ENCODE results near the gene PDGFB. TPM values are rescaled to one million over a fixed set of nuclear protein-coding genes. Genes with fewer than 3 reads are reported as not detected.

Gene PDGFB
- total RNA-seq, 2 experiments from 2014 or later = 0.45 to 0.69 TPM

DNA sequence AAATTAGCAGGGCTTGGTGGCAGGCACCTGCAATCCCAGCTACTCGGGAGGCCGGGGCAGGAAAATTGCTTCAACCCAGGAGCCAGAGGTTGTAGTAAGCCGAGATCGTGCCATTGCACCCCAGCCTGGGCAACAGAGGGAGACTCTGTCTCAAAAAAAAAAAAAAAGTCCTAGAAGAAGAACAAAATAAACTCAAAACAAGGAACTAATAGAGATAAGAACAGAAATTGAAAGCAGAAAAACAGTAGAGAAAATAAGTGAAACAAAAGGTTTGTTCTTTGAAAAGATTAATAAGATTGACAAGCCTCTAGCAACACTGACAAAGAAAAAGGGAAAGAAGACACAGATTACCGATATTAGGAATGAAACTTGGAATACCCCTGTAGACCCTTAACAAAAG lies 47.2 kb downstream of the PDGFB start:
- no peaks in the 10 kb centered on the region for H3K36me3 Mint-ChIP-seq (ENCODE audit: low read depth)
- Histone ChIP-seq H3K9me3 (ENCODE audit: control insufficient read depth in 1 of 2, insufficient read depth in 1 of 2, low read length in 2 of 2) (peaks cover 5% of the 10 kb centered on the region in 2 experiments), H3K36me3 (ENCODE audit: insufficient read depth, low read length) (no peaks in the 10 kb centered on the region), H3K27me3 (ENCODE audit: control insufficient read depth in 1 of 2, insufficient read depth in 2 of 2, low read length in 2 of 2) (no peaks in the 10 kb centered on the region), H3K4me3 (ENCODE audit: low read length) (no peak overlapping the region), H3K27ac (ENCODE audit: low read depth in 1 of 2, low read length in 2 of 2) (no peak overlapping the region), H3K4me1 (ENCODE audit: insufficient read depth, low read length) (no peaks in the 10 kb centered on the region)
- no peaks in the 10 kb centered on the region for H3K4me1 Mint-ChIP-seq (ENCODE audit: low read depth)
- POLR2A ChIA-PET = no interaction called here
- H3K9me3 Mint-ChIP-seq = peaks cover 3% of the 10 kb centered on the region
- DNase-seq (no peak), ATAC-seq (ENCODE audit: poor library complexity) (no peak)
- CTCF ChIA-PET = interaction anchor here (0.7 kb wide), 1 partner anchor 145 kb away, joined by 3 read pairs; no protein-coding TSS in a partner anchor
- intact Hi-C loops (cut with DNase I, micrococcal nuclease) = no loop called here
- H3K27ac Mint-ChIP-seq = no peak overlapping the region
- no peaks in the 10 kb centered on the region for H3K27me3 Mint-ChIP-seq
- H3K4me3 Mint-ChIP-seq = no peak overlapping the region
- TF ChIP-seq, protein P1, sequence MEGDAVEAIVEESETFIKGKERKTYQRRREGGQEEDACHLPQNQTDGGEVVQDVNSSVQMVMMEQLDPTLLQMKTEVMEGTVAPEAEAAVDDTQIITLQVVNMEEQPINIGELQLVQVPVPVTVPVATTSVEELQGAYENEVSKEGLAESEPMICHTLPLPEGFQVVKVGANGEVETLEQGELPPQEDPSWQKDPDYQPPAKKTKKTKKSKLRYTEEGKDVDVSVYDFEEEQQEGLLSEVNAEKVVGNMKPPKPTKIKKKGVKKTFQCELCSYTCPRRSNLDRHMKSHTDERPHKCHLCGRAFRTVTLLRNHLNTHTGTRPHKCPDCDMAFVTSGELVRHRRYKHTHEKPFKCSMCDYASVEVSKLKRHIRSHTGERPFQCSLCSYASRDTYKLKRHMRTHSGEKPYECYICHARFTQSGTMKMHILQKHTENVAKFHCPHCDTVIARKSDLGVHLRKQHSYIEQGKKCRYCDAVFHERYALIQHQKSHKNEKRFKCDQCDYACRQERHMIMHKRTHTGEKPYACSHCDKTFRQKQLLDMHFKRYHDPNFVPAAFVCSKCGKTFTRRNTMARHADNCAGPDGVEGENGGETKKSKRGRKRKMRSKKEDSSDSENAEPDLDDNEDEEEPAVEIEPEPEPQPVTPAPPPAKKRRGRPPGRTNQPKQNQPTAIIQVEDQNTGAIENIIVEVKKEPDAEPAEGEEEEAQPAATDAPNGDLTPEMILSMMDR (IDR thresholded peaks at IDR 0.05) = no peak

DNA sequence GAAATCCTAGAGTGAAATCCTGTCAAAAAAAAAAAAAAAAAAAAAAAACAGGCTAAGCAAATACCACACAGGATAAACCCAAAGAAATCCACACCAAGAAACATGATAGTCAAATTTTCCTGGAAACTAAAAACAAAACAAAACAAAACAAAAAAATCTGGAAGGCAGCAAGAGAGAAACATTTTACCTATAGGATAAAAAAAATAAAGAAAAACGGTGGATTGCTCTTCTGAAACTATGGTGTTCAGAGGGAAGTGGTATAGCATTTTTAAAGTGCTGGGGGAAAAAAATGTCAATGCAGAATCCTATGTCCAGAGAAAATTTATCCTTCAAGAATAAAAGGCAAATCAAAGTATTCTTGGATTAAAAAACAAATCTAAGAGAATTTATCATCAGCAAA lies 50.7 kb downstream of the PDGFB start:
- intact Hi-C loops (cut with DNase I, micrococcal nuclease) = no loop called here
- no peaks in the 10 kb centered on the region for H3K4me1 Mint-ChIP-seq (ENCODE audit: low read depth)
- Histone ChIP-seq H3K4me3 (ENCODE audit: low read length) (no peak overlapping the region), H3K9me3 (ENCODE audit: control insufficient read depth in 1 of 2, insufficient read depth in 1 of 2, low read length in 2 of 2) (peaks cover 5% of the 10 kb centered on the region in 2 experiments), H3K27me3 (ENCODE audit: control insufficient read depth in 1 of 2, insufficient read depth in 2 of 2, low read length in 2 of 2) (no peaks in the 10 kb centered on the region), H3K27ac (ENCODE audit: low read depth in 1 of 2, low read length in 2 of 2) (no peak overlapping the region), H3K36me3 (ENCODE audit: insufficient read depth, low read length) (no peaks in the 10 kb centered on the region), H3K4me1 (ENCODE audit: insufficient read depth, low read length) (no peaks in the 10 kb centered on the region)
- TF ChIP-seq, protein P1 (IDR thresholded peaks at IDR 0.05) = no peak
- H3K27me3 Mint-ChIP-seq = no peaks in the 10 kb centered on the region
- no peaks in the 10 kb centered on the region for H3K36me3 Mint-ChIP-seq (ENCODE audit: low read depth)
- no peak for ATAC-seq (ENCODE audit: poor library complexity)
- H3K27ac Mint-ChIP-seq = no peak overlapping the region
- DNase-seq = no peak
- H3K9me3 Mint-ChIP-seq = peaks cover 3% of the 10 kb centered on the region
- ChIA-PET CTCF (interaction anchor here (0.7 kb wide), 1 partner anchor 17 kb away, joined by 3 read pairs; no protein-coding TSS in a partner anchor), POLR2A (interaction anchor here (0.7 kb wide), 1 partner anchor 167 kb away, joined by 4 read pairs; no protein-coding TSS in a partner anchor)
- H3K4me3 Mint-ChIP-seq = no peak overlapping the region

DNA sequence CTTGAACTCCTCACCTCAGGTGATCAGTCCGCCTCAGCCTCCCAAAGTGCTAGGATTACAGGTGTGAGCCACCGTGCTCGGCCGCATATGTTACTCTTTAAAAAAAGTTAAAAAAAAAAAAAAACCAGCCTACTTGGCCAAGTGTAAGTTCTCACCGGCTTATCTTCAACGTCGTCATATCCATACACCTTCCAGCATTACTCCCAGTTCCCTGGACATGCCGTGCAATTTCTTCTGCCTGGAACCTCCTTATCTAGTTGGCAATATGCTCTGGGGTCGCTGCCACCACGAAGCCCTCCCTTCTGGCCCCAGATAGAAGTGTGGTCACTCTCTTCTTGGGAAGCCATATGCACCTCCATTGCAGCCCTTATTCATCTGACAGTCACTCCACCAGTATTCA lies 56.0 kb downstream of the PDGFB start:
- H3K27ac ChIP-seq (ENCODE audit: low read depth in 1 of 2, low read length in 2 of 2) = no peak overlapping the region
- ChIA-PET POLR2A (no interaction called here), CTCF (no interaction called here)
- no peaks in the 10 kb centered on the region for H3K27me3 Mint-ChIP-seq
- peaks cover 1 to 9% of the 10 kb centered on the region in 2 experiments for H3K9me3 ChIP-seq (ENCODE audit: control insufficient read depth in 1 of 2, insufficient read depth in 1 of 2, low read length in 2 of 2)
- H3K4me3 ChIP-seq (ENCODE audit: low read length) = no peak overlapping the region
- H3K27me3 ChIP-seq (ENCODE audit: control insufficient read depth in 1 of 2, insufficient read depth in 2 of 2, low read length in 2 of 2) = no peaks in the 10 kb centered on the region
- no peaks in the 10 kb centered on the region for H3K4me1 ChIP-seq (ENCODE audit: insufficient read depth, low read length)
- TF ChIP-seq, protein P1 (IDR thresholded peaks at IDR 0.05) = no peak
- H3K27ac Mint-ChIP-seq = no peak overlapping the region
- DNase-seq = no peak
- H3K36me3 ChIP-seq (ENCODE audit: insufficient read depth, low read length) = no peaks in the 10 kb centered on the region
- no peaks in the 10 kb centered on the region for H3K9me3 Mint-ChIP-seq
- no peaks in the 10 kb centered on the region for H3K36me3 Mint-ChIP-seq (ENCODE audit: low read depth)
- H3K4me1 Mint-ChIP-seq (ENCODE audit: low read depth) = no peaks in the 10 kb centered on the region
- intact Hi-C loops (cut with DNase I, micrococcal nuclease) = no loop called here
- no peak overlapping the region for H3K4me3 Mint-ChIP-seq
- ATAC-seq (ENCODE audit: poor library complexity) = no peak

Measured in CD4-positive, alpha-beta T cell (primary cell).